Erythroblast (primary cell): ENCODE measurements around the gene TTLL8.

Source experiments
- GATA1 ChIP-seq: IDR thresholded peaks from 2 replicates; pipeline ENCODE4 v1.6.1; 2011; ENCODE audit warnings: low read depth, mild to moderate bottlenecking, control low read depth, low read length, moderate library complexity
- POLR2A ChIP-seq: IDR thresholded peaks from 2 replicates; pipeline ENCODE4 v1.6.1; 2011; ENCODE audit warnings: mild to moderate bottlenecking, low read length

- TF ChIP-seq POLR2A (no peak), GATA1 (no peak)
These were observed 5.7 kb upstream of the TTLL8 start for GRCh38 chr22:50063589-50064393.
